ENCODE results near the gene MICAL2.

The MICAL2 gene

GRCh38 chr11:12076840-12077534 lies 33.4 kb upstream of the MICAL2 start:
- no peak for DNase-seq (ENCODE audit: low read depth)

- DNase-seq (ENCODE audit: low read depth): no peak
These were observed 32.7 kb upstream of the MICAL2 start for GRCh38 chr11:12077535-12078280.

- DNase-seq (ENCODE audit: low read depth): no peak
These were observed 30.4 kb upstream of the MICAL2 start for GRCh38 chr11:12079726-12080556.

GRCh38 chr11:12083380-12083779 lies 27.0 kb upstream of the MICAL2 start:
- no peak for DNase-seq (ENCODE audit: low read depth)

- no peak for DNase-seq (ENCODE audit: low read depth)
These were observed 26.1 kb upstream of the MICAL2 start for GRCh38 chr11:12084256-12084655.

- no peak for DNase-seq (ENCODE audit: low read depth)
These were observed 24.8 kb upstream of the MICAL2 start for GRCh38 chr11:12085371-12086251.

GRCh38 chr11:12086271-12087074 lies 23.9 kb upstream of the MICAL2 start:
- DNase-seq (ENCODE audit: low read depth): no peak

- DNase-seq (ENCODE audit: low read depth): peak; percentile 30
These were observed 23.1 kb upstream of the MICAL2 start for GRCh38 chr11:12087075-12088004.

GRCh38 chr11:12088047-12088481 lies 22.3 kb upstream of the MICAL2 start:
- no peak for DNase-seq (ENCODE audit: low read depth)

- DNase-seq (ENCODE audit: low read depth): no peak
These were observed 21.9 kb upstream of the MICAL2 start for GRCh38 chr11:12088531-12088930.

- DNase-seq (ENCODE audit: low read depth): no peak
These were observed 21.3 kb upstream of the MICAL2 start for GRCh38 chr11:12089041-12089440.

GRCh38 chr11:12089473-12089872 lies 20.9 kb upstream of the MICAL2 start:
- DNase-seq (ENCODE audit: low read depth): no peak

GRCh38 chr11:12090061-12090591 lies 20.3 kb upstream of the MICAL2 start:
- DNase-seq (ENCODE audit: low read depth): no peak

GRCh38 chr11:12090761-12091258 lies 19.6 kb upstream of the MICAL2 start:
- DNase-seq (ENCODE audit: low read depth): no peak

GRCh38 chr11:12091956-12092558 lies 18.3 kb upstream of the MICAL2 start:
- no peak for DNase-seq (ENCODE audit: low read depth)

- no peak for DNase-seq (ENCODE audit: low read depth)
These were observed 17.7 kb upstream of the MICAL2 start for GRCh38 chr11:12092714-12093113.

GRCh38 chr11:12094872-12095800 lies 15.3 kb upstream of the MICAL2 start:
- no peak for DNase-seq (ENCODE audit: low read depth)

- DNase-seq (ENCODE audit: low read depth): no peak
These were observed 13.2 kb upstream of the MICAL2 start for GRCh38 chr11:12097219-12097618.

All from activated T-helper 1 cell treated with Interleukin-2 at 50 U/mL for 16 hours (primary cell).